Type B pancreatic cell (in vitro differentiated cells): Measurements from ENCODE around the gene ASXL1. TPM values are rescaled to one million over a fixed set of nuclear protein-coding genes. Genes with fewer than 3 reads are reported as not detected.

ENCODE experiments used
- DNase-seq: peaks from one replicate; pipeline ENCODE4 v3.0.0; 2021; ENCODE audit warnings: mixed read lengths; ENCODE audit not compliant: unreplicated experiment; ENCODE audit errors: extremely low spot score
- H3K27ac Mint-ChIP-seq: 2 replicates; pipeline ENCODE4 v1.8.0; 2021; ENCODE audit warnings: mild to moderate bottlenecking, mixed read lengths
- H3K27me3 Mint-ChIP-seq: 2 replicates; pipeline ENCODE4 v1.8.0; 2021; ENCODE audit warnings: mixed read lengths
- H3K36me3 Mint-ChIP-seq: 2 replicates; pipeline ENCODE4 v1.8.0; 2021; ENCODE audit warnings: mixed read lengths
- H3K4me1 Mint-ChIP-seq: one replicate; pipeline ENCODE4 v1.8.0; 2021; ENCODE audit warnings: mixed read lengths; ENCODE audit not compliant: unreplicated experiment
- H3K4me3 Mint-ChIP-seq: 2 replicates; pipeline ENCODE4 v1.8.0; 2021; ENCODE audit warnings: mild to moderate bottlenecking, mixed read lengths
- H3K9me3 Mint-ChIP-seq: 2 replicates; pipeline ENCODE4 v1.8.0; 2021; ENCODE audit warnings: mixed read lengths
- total RNA-seq: library from RNA; stranded (reverse); gene quantifications from 2 replicates; pipeline ENCODE4 v1.2.1, GENCODE V29; 2021; ENCODE audit warnings: low replicate concordance
- TF ChIP-seq, protein P1 (sequence below): fragments of 200-600 bp; sonication (generic); conservative IDR thresholded peaks from 2 replicates; pipeline ENCODE4 v1.5.0; 2021; ENCODE audit warnings: antibody characterized with exemption, mild to moderate bottlenecking

Gene ASXL1
- total RNA-seq, 1 donor from 2014 or later, result 157 TPM

DNA sequence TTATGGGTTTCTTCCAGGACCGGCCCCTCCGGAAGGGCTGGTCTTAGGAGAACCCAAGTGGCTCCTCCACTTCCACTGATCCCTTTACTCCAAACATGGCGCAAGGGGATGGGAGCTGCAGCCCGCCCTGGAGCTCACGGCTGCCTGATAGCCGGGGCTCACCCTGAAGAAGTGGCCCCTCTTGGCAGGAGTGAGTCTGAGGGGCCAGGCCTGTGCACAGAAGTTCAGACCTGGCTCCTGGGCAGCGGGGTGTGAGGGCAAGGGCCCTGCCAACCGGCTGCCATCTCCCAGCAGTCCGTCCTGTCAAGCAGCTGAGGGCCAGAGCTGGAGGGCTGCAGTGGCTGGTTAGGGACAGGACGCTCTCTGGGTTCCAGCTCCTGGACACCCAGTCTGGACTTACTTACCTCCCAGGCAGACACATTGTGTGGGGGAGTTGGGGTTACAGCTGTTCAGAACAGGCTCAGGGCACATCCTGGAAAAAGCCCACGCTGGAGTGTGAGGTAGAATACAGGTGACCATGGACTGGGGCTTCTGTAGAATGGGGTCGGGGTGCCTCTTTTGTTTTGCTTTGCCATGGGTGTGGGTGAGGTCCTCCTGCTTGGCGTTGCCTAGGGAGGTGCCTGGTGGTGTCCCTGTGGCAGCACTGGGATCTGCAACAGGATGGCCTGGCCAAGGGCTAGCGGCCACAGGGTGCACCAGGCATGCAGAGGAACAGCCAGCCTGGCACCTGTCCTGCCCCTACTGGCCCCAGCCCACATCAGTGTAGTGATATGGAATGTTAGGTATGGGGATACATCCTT, 88.4 kb downstream of the ASXL1 start:
- Mint-ChIP-seq H3K27me3 (no peaks in the 10 kb centered on the region), H3K9me3 (no peaks in the 10 kb centered on the region), H3K27ac (peak overlapping the region; percentile 80), H3K4me1 (peaks cover 29% of the 10 kb centered on the region), H3K36me3 (peaks cover 32% of the 10 kb centered on the region), H3K4me3 (peak overlapping the region; percentile 18)
- TF ChIP-seq, protein P1, sequence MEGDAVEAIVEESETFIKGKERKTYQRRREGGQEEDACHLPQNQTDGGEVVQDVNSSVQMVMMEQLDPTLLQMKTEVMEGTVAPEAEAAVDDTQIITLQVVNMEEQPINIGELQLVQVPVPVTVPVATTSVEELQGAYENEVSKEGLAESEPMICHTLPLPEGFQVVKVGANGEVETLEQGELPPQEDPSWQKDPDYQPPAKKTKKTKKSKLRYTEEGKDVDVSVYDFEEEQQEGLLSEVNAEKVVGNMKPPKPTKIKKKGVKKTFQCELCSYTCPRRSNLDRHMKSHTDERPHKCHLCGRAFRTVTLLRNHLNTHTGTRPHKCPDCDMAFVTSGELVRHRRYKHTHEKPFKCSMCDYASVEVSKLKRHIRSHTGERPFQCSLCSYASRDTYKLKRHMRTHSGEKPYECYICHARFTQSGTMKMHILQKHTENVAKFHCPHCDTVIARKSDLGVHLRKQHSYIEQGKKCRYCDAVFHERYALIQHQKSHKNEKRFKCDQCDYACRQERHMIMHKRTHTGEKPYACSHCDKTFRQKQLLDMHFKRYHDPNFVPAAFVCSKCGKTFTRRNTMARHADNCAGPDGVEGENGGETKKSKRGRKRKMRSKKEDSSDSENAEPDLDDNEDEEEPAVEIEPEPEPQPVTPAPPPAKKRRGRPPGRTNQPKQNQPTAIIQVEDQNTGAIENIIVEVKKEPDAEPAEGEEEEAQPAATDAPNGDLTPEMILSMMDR, result no peak
- no peak for DNase-seq

DNA sequence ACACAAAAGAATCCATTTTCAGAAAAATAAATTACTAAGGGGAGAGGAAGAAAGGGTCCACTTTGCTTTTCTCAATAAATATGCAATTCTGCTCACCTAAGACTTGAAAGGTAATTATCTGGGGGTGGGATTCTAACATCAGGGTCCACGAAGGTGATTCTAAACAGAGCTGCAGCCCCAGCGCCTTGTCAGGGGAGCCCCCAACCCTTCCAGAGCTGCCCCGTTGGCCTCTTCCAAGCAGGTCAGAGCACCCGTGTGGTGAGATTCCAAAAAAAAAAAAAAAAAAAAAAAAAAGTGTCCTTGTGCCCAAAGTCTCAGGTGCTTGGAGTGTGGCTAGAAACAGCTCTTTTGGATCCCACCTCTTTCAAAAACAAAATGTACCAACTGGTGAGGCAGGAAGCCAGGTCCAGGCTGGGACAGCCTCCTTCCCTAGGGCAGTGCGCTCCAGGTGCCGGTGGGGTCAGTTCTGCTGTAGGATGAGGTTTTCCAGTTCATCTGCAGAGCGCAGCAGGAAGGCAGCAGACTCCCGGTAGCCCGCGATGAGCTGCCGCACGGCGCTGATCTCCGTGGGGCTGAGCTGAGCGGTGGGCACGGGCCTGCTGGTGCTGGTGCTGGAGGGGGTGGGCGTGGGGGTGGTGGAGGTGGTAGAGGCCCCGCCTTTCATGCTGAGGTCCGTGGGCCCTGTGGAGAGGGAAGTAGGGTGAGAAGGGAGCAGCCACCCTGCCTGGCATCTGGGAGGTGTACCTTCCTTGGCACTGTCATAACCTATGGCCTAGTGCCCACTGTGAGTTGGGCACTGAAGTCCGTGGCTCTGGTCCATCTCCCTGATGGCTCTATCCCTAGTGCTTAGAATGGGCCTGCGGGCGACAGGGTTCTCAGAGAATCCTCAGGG, 89.3 kb downstream of the ASXL1 start:
- Mint-ChIP-seq H3K9me3 (no peaks in the 10 kb centered on the region), H3K27ac (peak overlapping the region; percentile 80), H3K4me3 (no peak overlapping the region), H3K36me3 (peaks cover 31% of the 10 kb centered on the region), H3K27me3 (no peaks in the 10 kb centered on the region), H3K4me1 (peaks cover 25% of the 10 kb centered on the region)
- TF ChIP-seq, protein P1, result no peak
- DNase-seq, result no peak

DNA sequence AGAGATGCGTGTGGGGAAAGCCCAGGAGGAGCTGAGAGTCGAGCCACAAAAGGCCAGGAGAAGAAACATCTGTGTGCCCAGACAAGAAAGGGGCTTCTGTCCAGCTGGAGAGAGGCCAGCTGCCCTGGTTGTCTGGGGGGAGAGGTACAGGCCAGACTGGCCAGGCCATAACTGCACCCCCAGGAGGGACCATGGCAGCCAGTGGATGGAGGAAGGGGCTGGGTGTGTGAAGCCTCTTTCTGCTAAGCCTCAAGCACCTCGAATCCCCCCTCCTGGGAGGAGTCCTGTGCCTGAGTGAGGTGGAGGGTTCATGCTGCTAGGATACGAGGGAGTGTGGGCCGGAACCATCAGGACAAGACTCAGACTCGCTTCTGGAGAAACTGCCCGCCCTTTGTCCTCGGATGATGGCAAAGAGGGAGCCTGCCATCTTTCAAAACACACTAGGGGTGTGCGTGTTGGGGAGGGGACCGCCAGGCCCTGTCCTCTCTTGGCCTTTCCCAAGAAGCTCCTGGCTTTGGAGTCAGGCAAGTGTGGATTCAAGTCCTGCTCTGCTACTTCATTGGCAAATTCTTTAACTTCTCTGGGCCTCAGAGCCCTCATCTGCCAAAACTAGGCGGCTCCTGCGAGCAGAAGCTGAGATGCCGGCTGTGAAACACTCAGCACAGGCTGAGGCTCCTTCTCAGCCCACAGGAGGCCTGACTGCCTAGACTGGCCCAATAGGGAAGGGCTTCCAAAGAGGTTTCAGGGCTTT, 90.3 kb downstream of the ASXL1 start:
- H3K9me3 Mint-ChIP-seq, result no peaks in the 10 kb centered on the region
- TF ChIP-seq, protein P1, result no peak
- H3K4me3 Mint-ChIP-seq, result no peak overlapping the region
- DNase-seq, result no peak
- peak overlapping the region; percentile 64 for H3K27ac Mint-ChIP-seq
- H3K4me1 Mint-ChIP-seq, result peaks cover 25% of the 10 kb centered on the region
- H3K36me3 Mint-ChIP-seq, result peaks cover 27% of the 10 kb centered on the region
- H3K27me3 Mint-ChIP-seq, result no peaks in the 10 kb centered on the region

DNA sequence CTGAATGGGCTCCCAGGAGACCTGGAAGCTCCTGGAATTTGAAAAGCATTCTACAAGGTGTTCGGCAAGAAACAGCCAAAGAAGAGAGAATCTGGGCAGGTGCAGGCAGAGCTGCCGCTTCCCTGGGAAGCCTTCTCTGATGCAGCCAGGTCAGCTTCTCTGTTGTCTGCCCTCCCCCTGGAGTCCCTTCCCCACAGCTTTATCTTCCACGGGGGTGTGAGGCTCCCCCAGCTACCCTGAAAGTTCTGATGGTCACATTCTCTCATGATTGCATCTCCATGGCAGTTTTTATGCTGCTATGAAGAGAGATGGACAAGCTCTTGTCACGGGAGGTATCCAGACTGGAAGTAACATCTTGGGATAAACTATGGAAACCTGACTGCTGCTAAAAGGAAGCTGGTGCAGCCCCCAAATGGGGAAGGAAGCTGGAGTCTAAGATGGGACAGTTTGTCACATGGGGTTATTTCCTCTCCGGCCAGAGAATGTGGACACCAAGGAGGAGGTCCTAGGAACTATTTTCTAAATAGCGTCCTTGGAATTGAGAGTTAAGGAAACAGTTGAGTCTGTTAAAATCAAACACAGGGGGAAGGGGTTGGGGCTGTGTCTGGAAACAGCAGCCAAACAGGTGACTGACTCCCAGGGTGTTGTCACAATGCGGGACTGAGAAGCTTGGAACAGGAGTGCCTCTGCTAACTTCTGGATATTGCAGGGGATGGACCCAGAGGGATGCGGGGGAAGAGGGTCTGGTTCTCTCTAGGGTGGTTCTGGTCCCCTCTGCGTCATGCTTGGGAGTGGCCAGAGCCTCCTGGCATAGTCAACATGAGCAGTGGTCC, 91.1 kb downstream of the ASXL1 start:
- TF ChIP-seq, protein P1, result no peak
- H3K27me3 Mint-ChIP-seq, result no peaks in the 10 kb centered on the region
- DNase-seq, result no peak
- peaks cover 29% of the 10 kb centered on the region for H3K36me3 Mint-ChIP-seq
- peaks cover 25% of the 10 kb centered on the region for H3K4me1 Mint-ChIP-seq
- no peaks in the 10 kb centered on the region for H3K9me3 Mint-ChIP-seq
- H3K4me3 Mint-ChIP-seq, result no peak overlapping the region
- peak overlapping the region; percentile 64 for H3K27ac Mint-ChIP-seq
